OCI-LY7 (cell line): ENCODE data around the gene UCK1. TPM values are rescaled to one million over a fixed set of nuclear protein-coding genes. Genes with fewer than 3 reads are reported as not detected.

Source experiments
- BruUV-seq: library from RNA; stranded (reverse); fragments of 400-500 nt; replicated peaks from 2 replicates; lab custom pipeline; 2021; lab: Mats Ljungman, UMichigan
- CTCF ChIA-PET: fragments of 300-600 bp; sonication (Branson Sonifier 250); formaldehyde crosslinking; loops from one replicate; lab custom pipeline; 2022; ENCODE audit warnings: antibody characterized with exemption; ENCODE audit not compliant: unreplicated experiment; lab: Charles Lee
- POLR2A ChIA-PET: fragments of 300-600 bp; sonication (Branson Sonifier 250); formaldehyde crosslinking; loops from one replicate; lab custom pipeline; 2022; ENCODE audit warnings: antibody characterized with exemption; lab: Charles Lee
- DNase-seq: peaks from one replicate; pipeline ENCODE4 v3.0.0-alpha.2; 2015; ENCODE audit warnings: low spot score
- H2AFZ ChIP-seq: fragments of 200-600 bp; sonication (generic), shearing (Covaris generic); 2 replicates; pipeline ENCODE4 v1.6.1; 2014; ENCODE audit warnings: mild to moderate bottlenecking, antibody characterized with exemption, low read length, moderate library complexity
- H3K27ac ChIP-seq: fragments of 200-600 bp; sonication (generic); 2 replicates; pipeline ENCODE4 v1.5.1; 2014; ENCODE audit warnings: mixed run types, low read depth, mild to moderate bottlenecking, moderate library complexity, low read length, inconsistent platforms; ENCODE audit not compliant: poor library complexity, severe bottlenecking
- H3K36me3 ChIP-seq: fragments of 200-600 bp; sonication (generic); 2 replicates; pipeline ENCODE4 v1.6.1; 2014; ENCODE audit warnings: mild to moderate bottlenecking, antibody characterized with exemption, low read length, moderate library complexity, mixed read lengths; ENCODE audit not compliant: insufficient read depth
- H3K4me1 ChIP-seq: fragments of 200-600 bp; sonication (generic); 2 replicates; pipeline ENCODE4 v1.5.1; 2014; ENCODE audit warnings: mild to moderate bottlenecking, low read length; ENCODE audit not compliant: insufficient read depth, poor library complexity, severe bottlenecking
- H3K4me2 ChIP-seq: fragments of 200-600 bp; sonication (generic); 2 replicates; pipeline ENCODE4 v1.6.1; 2014; ENCODE audit warnings: mild to moderate bottlenecking, low read length
- H3K4me3 ChIP-seq: fragments of 200-600 bp; sonication (generic); 2 replicates; pipeline ENCODE4 v1.5.1; 2014; ENCODE audit warnings: mild to moderate bottlenecking, low read depth, low read length; ENCODE audit not compliant: poor library complexity, severe bottlenecking
- H3K79me2 ChIP-seq: fragments of 200-600 bp; sonication (generic); 2 replicates; pipeline ENCODE4 v1.6.1; 2016; ENCODE audit warnings: low read depth, mild to moderate bottlenecking, low read length, moderate library complexity, mixed read lengths; ENCODE audit not compliant: insufficient read depth
- H3K9me2 ChIP-seq: fragments of 200-600 bp; sonication (generic); 2 replicates; pipeline ENCODE4 v1.6.1; 2016; ENCODE audit warnings: mild to moderate bottlenecking, low read length, mixed read lengths; ENCODE audit not compliant: insufficient read depth
- H3K9me3 ChIP-seq: fragments of 200-600 bp; sonication (generic); 2 replicates; pipeline ENCODE4 v1.6.1; 2014; ENCODE audit warnings: mild to moderate bottlenecking, mixed run types, low read length, mixed read lengths
- H4K20me1 ChIP-seq: fragments of 200-600 bp; sonication (generic); 2 replicates; pipeline ENCODE4 v1.6.1; 2014; ENCODE audit warnings: mild to moderate bottlenecking, antibody characterized with exemption, low read length, moderate library complexity, mixed read lengths; ENCODE audit not compliant: insufficient read depth
- EZH2phosphoT487 ChIP-seq: fragments of 200-600 bp; sonication (generic); IDR thresholded peaks from 2 replicates; pipeline ENCODE4 v1.6.1; 2018; ENCODE audit warnings: low read depth, borderline replicate concordance, mild to moderate bottlenecking, mixed run types, antibody characterized with exemption, low read length, moderate library complexity, mixed read lengths
- intact Hi-C: fragments of 100-400 bp; cut with micrococcal nuclease; formaldehyde crosslinking; loops from one replicate; pipeline ENCODE4 v1.10.0; 2022; ENCODE audit not compliant: unreplicated experiment
- total RNA-seq, 2 experiments: library from RNA; depleted of rRNA in 1 of 2; stranded (reverse); fragments of >200 nt in 1 of 2; shearing (Covaris generic) in 1 of 2; gene quantifications; 2 replicates each; pipeline ENCODE4 v1.2.3, GENCODE V29; 2014 to 2022
- TF ChIP-seq, protein P1 (sequence below): fragments of 200-600 bp; sonication (generic); conservative IDR thresholded peaks from 2 replicates; pipeline ENCODE4 v1.5.1; 2014; ENCODE audit warnings: mild to moderate bottlenecking, antibody characterized with exemption, low read length, moderate library complexity, mixed read lengths

UCK1 gene
- total RNA-seq, 2 experiments from 2014 or later, result 25.9 to 29.0 TPM

DNA sequence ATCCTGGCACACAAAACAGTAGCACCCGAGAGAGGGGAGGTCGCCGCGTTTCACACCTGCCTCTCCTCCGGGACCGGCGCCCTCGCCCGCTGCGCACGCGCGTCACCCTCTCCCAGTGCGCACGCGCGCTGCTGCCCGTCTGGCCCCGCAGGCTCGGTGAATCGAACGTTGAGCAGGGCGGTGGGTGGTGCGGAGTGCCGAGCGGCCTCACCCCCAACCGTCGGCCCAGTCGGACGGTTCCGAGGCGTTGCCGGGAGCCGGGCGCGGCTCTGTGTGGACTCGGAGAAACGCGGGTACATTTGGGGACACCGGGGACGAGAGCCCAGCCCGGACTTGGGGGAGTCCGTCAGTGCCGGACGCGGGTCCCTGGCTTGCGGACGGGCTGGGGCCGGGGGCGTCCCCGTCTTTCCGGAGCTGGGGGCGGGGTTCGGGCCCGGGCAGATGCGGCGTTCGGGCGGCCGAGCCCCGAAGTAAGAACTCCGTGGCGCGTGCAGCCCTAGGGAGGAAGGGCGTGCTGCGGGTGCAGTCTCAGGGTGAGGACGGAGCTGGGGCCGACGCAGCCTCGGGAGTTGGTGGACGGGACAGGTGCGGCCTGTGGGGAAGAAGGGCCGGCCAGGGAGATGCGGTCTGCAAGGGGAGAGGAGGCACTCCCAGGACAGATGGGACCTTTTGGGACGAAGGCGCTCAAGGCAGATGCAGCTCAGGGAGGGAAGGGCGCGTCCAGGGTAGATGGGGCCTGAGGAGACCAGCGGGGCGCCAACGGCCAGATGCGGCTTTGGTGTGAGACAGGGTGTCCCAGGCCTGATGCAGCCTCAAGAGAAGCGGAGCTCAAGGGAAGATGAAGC lies 28.1 kb downstream of the UCK1 start, which contains the start of gene POMT1:
TSS of gene POMT1 (plus strand) at position 138 of the 845 bp plus-strand sequence. CDS start 1,301 bp downstream, outside the sequence.
- POLR2A ChIA-PET, result interaction anchor here (1.0 kb wide), 1 partner anchor 10 kb away, joined by 3 read pairs; no protein-coding TSS in a partner anchor
- H3K9me2 ChIP-seq, result no peaks in the 10 kb centered on the region
- BruUV-seq, result no TSS peak

DNA sequence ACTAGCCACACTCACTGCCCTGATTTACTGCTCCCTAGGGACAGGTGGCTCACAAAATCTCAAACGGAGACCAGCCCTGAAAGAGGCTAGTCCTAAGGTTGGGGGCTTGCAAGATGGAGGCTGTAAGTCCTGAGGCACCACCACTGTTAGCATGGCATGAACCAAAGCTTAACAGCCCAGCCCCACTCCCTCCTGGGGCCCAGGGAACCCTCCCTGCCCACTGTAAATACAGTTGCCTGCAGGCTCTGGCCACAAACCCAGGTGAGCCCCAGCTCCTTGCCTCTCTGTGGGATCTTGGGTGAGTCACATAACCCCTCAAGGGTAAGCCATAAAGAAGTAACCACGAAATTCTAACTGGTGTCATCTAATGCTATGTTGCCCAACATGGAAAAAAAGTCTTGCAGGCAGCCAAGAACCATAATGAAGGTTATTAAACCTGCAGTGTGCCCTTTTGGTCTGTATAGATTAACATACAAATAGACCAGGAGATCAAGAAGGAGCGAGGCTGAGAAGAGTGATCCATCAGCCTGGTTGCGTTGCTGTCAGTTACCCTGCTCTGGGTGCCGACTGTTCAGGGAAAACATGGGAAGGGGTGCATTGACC lies 30.0 kb downstream of the UCK1 start:
- H3K79me2 ChIP-seq, result no peaks in the 10 kb centered on the region
- H3K4me3 ChIP-seq, result no peak overlapping the region
- peaks cover 54% of the 10 kb centered on the region for H3K36me3 ChIP-seq
- H2AFZ ChIP-seq, result no peak overlapping the region
- H4K20me1 ChIP-seq, result no peaks in the 10 kb centered on the region
- CTCF ChIA-PET, result interaction anchor here (0.5 kb wide), 1 partner anchor 190 kb away, joined by 3 read pairs; no protein-coding TSS in a partner anchor
- BruUV-seq, result no TSS peak
- intact Hi-C loops, result no loop called here
- DNase-seq, result no peak
- POLR2A ChIA-PET, result interaction anchor here (1.1 kb wide), 1 partner anchor 243 kb away, joined by 3 read pairs; no protein-coding TSS in a partner anchor
- no peak for TF ChIP-seq EZH2phosphoT487
- no peak overlapping the region for H3K4me2 ChIP-seq
- H3K4me1 ChIP-seq, result no peaks in the 10 kb centered on the region
- H3K9me3 ChIP-seq, result no peaks in the 10 kb centered on the region
- no peak overlapping the region for H3K27ac ChIP-seq
- H3K9me2 ChIP-seq, result no peaks in the 10 kb centered on the region

More for the DNA sequence above, 28.1 kb downstream of the UCK1 start, which contains the start of gene POMT1:
- Histone ChIP-seq H3K27ac (no peak within 1 kb of the TSS), H3K4me3 (no peak within 1 kb of the TSS), H2AFZ (no peak within 1 kb of the TSS), H4K20me1 (no peaks in the 10 kb centered on the region), H3K4me1 (no peaks in the 10 kb centered on the region), H3K36me3 (peaks cover 35% of the 10 kb centered on the region), H3K4me2 (peak within 1 kb of the TSS; percentile 28; the same call in 1 of the 2 replicates), H3K79me2 (no peaks in the 10 kb centered on the region), H3K9me3 (no peaks in the 10 kb centered on the region)
- CTCF ChIA-PET, result no interaction called here
- no peak for DNase-seq
- no peak for TF ChIP-seq EZH2phosphoT487
- TF ChIP-seq, protein P1, sequence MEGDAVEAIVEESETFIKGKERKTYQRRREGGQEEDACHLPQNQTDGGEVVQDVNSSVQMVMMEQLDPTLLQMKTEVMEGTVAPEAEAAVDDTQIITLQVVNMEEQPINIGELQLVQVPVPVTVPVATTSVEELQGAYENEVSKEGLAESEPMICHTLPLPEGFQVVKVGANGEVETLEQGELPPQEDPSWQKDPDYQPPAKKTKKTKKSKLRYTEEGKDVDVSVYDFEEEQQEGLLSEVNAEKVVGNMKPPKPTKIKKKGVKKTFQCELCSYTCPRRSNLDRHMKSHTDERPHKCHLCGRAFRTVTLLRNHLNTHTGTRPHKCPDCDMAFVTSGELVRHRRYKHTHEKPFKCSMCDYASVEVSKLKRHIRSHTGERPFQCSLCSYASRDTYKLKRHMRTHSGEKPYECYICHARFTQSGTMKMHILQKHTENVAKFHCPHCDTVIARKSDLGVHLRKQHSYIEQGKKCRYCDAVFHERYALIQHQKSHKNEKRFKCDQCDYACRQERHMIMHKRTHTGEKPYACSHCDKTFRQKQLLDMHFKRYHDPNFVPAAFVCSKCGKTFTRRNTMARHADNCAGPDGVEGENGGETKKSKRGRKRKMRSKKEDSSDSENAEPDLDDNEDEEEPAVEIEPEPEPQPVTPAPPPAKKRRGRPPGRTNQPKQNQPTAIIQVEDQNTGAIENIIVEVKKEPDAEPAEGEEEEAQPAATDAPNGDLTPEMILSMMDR, result no peak
- intact Hi-C loops, result no loop called here

DNA sequence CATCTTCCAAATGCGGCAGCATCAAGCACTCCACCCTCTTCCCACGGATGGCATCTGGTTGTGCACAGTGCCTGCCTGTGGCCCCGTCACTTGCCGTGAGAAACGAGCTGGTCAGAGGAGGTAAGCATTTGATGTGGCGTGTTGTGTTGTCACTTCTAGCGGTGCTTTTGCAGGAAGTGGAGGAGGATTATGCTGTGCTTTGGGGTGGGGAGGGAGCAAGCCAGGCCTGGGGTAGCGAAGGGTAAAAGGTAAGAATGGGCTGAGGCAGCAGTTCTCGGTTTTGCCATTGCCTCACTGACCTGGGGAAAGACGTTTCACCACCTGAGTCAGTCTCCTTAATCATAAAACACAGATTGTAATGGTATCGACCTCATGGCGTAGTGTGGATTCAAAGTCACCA lies 30.7 kb downstream of the UCK1 start:
- no peaks in the 10 kb centered on the region for H3K9me3 ChIP-seq
- H3K4me1 ChIP-seq, result no peaks in the 10 kb centered on the region
- TF ChIP-seq, protein P1, result no peak
- TF ChIP-seq EZH2phosphoT487, result no peak
- H3K79me2 ChIP-seq, result no peaks in the 10 kb centered on the region
- ChIA-PET POLR2A (interaction anchor here (1.1 kb wide), 1 partner anchor 244 kb away, joined by 3 read pairs; no protein-coding TSS in a partner anchor), CTCF (interaction anchor here (0.5 kb wide), 1 partner anchor 189 kb away, joined by 3 read pairs; no protein-coding TSS in a partner anchor)
- BruUV-seq, result no TSS peak
- H3K4me3 ChIP-seq, result no peak overlapping the region
- peaks cover 61% of the 10 kb centered on the region for H3K36me3 ChIP-seq
- no peaks in the 10 kb centered on the region for H4K20me1 ChIP-seq
- H2AFZ ChIP-seq, result no peak overlapping the region
- no peak overlapping the region for H3K27ac ChIP-seq
- DNase-seq, result no peak
- H3K4me2 ChIP-seq, result no peak overlapping the region
- H3K9me2 ChIP-seq, result no peaks in the 10 kb centered on the region
- intact Hi-C loops, result no loop called here
